GM18498 (cell line): ENCODE results near the gene SLC27A3.

Source experiments
- ATAC-seq: cut with Tn5 transposase; IDR thresholded peaks from one replicate; pipeline ENCODE4 v1.9.1; 2021; ENCODE audit warnings: mild to moderate bottlenecking, moderate library complexity; ENCODE audit not compliant: unreplicated experiment

The SLC27A3 gene, protein sequence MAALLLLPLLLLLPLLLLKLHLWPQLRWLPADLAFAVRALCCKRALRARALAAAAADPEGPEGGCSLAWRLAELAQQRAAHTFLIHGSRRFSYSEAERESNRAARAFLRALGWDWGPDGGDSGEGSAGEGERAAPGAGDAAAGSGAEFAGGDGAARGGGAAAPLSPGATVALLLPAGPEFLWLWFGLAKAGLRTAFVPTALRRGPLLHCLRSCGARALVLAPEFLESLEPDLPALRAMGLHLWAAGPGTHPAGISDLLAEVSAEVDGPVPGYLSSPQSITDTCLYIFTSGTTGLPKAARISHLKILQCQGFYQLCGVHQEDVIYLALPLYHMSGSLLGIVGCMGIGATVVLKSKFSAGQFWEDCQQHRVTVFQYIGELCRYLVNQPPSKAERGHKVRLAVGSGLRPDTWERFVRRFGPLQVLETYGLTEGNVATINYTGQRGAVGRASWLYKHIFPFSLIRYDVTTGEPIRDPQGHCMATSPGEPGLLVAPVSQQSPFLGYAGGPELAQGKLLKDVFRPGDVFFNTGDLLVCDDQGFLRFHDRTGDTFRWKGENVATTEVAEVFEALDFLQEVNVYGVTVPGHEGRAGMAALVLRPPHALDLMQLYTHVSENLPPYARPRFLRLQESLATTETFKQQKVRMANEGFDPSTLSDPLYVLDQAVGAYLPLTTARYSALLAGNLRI

DNA sequence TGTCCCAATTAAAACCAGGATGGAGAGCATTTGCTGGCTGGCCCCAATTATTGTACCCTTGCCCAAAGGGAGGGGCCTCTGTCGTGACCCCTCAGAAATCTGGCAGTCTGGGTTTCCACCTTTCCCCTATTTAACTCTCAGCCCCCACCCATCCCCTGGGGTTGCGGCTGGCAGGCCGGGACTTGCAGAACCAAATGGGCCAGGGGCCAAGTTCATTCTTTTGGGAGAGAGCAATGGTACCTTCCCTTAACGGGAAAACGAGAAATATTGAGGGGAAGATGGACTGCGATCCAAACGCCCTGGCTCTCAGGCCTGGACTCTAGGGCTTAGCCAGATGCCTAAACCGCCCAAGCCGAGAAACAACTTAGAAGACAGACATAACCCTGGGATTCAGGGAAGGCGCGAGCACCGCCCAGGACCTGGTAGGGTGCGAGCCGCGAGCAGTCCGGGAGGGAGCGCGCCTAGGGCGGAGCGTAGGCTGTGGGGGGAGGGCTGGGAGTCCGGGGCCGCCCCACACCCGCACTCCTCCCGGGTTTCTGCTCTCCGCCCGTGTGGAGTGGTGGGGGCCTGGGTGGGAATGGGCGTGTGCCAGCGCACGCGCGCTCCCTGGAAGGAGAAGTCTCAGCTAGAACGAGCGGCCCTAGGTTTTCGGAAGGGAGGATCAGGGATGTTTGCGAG is at the start of gene SLC27A3:
TSS of gene SLC27A3 (plus strand) at position 628 of the 678 bp plus-strand sequence. CDS start 91 bp downstream, outside the sequence.
- ATAC-seq, result peak; percentile 26

DNA sequence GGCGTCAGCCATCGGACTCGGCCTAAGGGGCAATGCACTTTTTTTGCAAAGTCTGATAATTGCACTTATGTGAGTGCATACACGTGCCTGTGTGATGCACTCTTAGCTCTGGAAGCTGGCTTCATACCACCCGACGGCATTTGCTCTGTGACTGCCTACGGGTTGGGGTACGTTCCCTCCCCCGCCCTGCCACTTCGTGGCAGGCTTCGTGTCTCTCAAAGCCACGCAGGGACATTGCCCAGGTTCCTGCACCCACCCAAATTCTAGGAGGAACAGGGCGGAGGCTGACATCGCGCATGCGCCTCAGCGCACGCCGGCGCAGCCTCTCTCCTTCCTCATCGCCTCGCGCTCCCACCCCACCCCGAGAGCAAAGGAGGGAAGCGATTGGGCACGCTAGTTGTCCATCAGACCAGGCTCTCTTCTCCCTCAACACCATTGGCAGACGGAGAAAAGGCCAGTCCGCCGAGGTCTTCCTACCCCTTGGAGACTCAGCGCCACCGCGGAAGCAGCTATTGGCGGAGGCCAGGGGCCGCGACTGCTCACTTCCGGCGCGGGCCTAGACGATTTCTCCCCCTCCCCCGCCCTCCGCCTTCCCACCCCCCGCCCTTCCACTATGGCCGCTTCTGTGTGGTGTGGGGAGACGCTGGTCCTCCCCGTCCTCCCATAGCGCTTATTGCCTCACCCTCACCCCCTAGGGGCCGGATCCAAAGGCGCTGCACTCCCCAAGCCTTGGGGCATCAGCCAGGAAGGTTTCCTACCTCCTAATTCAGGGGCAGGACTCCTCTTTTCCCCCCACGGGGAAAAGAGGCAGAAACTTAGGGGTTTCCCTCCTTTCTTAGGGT is 47.5 kb upstream of the SLC27A3 start, which contains the start of gene INTS3:
TSS of gene INTS3 (plus strand) at position 588 of the 842 bp plus-strand sequence. CDS start 585 bp downstream, outside the sequence.
- ATAC-seq, result peak; percentile 97

DNA sequence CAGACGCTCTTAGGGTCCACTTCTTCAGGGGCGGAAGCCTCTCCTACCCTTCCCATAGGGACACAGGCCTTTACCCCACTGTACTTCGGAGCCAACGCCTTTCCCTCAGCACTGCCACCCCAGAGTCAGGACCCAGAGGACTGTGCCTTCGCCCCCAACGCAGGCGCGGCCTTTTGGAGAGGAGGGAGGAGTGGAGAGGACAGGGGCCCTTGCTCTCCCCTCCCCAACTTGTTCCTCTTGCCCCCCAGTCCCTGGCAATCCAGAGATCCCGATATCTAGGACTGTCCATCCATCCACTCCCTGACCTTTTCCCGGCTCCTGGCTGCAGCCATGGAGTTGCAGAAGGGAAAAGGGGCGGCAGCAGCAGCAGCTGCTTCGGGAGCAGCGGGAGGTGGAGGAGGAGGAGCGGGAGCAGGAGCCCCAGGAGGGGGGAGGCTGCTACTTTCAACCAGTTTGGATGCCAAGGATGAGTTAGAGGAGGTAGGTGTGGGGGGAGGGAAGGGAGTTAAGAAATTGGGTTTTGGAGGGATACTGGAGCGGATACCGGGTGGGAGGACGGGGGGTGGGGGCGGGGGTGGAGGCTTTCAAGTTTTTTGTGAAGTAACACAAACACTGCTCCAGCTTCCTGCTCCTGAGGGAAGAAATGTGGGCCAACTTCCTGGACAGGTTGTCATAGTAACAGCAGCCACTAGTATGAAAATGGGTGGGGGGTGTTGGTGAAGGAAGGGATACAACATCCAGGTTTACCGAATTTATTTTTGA is 46.7 kb upstream of the SLC27A3 start:
- no peak for ATAC-seq

DNA sequence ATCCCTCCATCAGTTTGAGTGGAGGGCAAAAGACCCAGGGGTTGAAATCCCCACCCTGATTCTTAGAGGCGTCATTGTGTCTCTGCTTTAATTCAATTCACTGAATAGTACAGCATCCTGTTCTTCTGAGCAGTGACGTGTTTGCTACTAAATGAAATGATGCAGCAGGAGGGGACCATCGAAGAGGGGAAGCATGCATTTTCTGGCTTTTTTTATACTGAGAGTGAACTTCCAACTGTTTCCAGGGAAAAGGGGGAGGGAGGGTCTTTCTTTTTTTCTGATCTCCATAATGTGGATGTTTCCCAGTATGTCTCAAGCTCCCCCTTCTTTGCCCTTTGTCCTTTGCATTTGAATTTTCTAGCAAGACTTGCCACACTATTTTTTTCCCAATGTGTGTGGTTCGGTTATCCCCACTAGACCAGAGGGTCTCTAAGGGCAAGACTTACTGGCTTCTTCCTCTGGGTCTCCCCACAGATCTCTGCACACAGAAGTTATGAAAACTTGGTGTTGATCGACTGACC is 44.7 kb upstream of the SLC27A3 start:
- no peak for ATAC-seq

DNA sequence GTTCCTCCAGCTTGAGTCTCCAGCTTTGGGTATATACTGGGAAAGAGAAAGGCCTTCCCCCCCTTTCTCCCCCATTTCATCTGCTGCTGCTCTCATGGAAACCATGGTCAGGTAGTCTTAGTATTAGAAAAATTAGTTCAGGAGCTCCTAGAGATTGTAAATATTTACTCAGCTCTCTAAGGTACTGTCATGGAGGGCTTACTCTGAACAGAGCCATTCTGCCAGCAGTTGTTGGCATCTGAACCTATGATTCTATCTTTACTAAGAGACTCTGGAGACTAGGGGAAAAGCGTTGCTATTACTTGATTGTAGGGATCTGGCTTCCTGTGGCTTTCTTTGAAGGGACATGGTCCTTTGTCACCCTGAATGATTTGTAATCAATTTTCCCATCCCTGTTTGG is 41.2 kb upstream of the SLC27A3 start:
- no peak for ATAC-seq

DNA sequence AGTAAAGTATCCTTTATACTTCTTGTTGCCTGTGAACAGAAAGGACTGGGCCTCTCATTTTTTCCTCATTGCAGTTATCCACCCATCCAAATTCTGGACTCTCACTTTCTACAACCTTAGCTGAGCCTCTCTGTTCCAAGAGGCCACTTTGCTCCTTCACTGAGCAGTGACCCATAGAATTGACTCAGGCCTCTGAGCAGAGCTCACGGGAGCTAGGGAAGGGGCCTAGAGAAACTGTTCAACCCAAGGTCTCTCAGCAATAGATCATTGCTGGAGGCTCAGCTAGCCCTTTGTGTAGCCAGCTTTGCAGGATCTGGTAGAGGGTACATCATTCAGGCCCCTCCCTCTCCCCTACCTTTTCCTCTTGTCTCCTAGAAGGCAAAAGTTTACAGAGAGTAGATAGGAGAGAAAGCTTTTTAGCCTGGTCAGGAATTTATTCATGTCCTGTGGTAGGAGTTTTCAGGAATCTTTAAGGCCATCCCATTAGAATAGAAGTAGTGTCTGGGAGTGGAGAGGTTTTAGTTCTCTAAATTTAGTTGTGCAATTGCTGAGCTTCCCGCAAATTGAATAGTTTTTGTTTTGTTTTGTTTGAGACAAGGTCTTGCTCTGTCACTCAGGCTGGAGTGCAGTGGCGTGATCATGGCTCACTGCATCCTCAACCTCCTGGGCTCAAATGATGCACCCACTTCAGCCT is 40.7 kb upstream of the SLC27A3 start:
- no peak for ATAC-seq

DNA sequence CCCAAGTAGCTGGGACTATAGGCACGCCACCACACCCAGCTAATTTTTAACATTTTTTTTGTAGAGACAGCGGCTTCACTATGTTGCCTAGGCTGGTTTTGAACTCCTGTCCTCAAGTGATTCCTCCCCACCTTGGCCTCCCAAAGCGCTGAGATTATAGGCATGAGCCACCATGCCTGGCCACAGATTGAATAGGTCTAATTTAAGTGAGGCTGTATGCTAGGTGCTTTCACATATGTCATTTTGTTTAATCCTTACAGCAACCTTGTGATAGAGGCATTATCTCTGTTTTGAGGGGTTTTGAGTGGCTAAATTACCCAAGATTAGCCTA is 40.2 kb upstream of the SLC27A3 start:
- ATAC-seq, result no peak

DNA sequence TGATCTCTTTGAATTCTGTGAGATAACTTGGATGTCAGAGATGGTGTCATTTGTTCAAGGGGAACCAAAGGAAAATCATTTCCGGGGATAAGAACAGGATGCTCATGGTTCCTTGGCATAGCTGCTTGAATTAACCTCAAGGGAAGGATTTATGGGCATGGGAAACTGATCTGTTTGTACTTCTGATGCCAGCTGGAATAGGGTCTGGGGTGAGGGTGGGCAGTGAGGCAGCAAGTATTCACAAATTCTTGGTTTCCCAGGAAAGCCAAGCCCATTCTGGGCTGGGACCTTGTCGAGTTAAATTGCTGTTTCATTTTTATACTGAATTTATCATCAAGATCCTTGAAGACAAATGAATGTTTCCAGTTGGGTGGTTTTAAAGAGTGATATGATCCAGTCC is 33.2 kb upstream of the SLC27A3 start:
- ATAC-seq, result no peak

DNA sequence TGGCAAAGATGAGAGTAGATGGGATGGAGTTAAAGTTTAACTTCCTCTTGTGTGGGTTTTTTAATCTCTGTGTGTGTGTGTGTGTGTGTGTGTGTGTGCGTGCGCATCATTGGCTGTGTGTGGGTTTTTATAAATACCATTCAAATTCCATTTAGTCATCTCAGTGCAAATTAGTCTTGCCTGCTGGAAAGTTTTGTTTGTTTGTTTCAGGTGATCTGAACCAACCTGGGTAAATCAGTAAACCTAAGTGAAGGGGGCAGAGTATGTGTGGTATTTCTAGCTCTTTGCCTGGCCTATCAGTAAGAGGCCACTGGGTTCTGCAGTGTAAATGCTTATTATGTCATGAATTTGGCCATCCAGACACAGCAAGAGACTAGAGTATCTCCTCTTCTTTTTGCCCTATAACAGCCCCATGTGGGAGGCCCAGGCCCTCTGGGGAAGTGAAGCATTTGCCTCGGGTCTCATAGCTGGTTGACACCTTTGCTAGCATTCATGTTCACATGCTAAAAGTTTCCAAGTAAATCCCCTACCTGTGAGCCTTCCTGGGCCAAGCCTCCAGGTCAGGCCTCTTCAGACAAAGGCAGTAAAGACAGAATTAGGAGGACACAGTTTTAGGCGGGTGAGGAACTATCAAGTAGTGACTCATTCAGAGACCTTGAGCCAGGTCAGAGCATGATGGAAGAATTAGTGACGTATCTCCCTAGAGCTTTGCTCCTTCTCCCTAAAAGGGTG is 32.6 kb upstream of the SLC27A3 start:
- ATAC-seq, result peak; percentile 64

DNA sequence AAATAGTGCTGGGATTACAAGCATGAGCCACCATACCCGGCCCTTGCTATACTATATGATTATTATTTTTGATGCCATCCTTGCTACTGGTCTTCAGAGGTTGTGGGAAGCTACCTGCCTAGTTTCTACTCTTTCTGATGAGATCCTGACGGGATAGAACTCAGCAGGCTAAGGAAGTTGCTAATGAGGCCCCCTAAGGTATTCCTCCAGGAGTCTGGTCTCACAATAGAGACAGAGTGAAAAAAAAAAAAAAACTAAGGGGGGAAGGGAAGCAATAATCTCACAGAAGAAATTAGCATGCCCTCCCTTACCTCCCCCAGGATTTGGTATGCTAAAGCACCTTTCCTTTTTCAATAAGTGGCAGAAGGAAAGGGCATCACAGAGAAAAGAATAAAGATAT is 29.8 kb upstream of the SLC27A3 start:
- ATAC-seq, result no peak

DNA sequence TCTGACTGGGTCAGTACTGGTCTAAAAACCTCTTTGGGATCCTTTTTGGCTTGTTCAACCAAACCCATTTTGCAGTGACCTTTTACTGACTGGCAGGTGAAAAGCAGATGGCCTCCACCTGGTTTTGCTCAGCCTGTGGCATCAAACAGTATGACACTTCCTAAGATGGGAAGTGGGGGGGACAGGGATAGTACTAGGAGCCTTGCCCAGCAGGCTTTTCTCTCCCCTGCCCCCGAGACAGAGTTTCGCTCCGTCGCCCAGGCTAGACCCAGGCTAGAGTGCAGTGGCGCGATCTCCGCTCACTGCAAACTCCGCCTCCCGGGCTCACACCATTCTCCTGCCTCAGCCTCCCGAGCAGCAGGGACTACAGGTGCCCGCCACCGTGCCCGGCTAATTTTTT is 29.0 kb upstream of the SLC27A3 start:
- ATAC-seq, result no peak

DNA sequence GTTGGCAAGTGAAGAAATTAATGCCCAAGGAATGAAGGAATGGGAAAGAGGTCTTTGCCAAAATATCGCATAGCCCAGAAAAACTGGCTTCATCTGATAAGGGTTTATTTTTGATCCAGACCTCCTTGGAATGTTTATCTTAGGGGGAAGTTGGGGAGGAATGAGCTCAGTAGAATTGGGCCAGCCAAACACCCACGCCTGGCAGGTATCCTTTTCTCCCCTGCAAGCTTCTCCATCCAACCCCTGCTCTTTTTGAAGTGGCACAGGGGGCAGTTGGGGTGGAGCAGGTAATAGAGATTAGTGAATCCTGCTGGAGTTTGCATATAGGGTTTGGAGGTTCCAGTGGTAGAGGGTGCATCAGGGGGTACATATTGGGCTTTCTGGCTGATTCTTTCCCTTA is 26.3 kb upstream of the SLC27A3 start:
- no peak for ATAC-seq

DNA sequence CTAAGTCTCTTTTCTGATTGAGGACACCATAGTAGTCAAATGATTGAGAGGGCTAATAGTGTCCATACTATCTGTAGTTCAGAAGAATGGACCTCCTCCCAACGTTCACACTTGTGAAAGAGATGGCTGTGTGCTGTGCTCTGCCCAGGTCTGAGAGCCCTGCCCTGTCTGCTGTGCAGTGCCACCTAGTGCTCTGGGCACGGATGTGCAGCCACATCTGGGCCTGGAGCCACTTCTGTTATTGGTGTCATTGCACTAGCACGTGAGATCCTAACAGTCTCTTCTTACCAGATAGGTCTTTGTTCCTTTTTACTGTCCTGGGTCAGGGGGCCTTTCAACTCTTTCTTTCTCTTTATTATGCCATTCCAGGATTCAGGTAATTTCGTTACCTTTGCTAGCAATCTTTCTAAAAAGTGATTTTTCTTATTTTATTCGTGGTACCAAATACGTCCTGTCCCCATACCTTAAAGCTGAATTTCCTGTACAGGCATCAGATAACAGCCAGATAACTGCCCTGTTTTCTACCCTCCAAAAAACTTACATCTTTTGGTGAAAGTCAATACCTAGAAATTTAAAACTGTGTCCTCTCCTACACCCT is 25.7 kb upstream of the SLC27A3 start:
- peak; percentile 89 for ATAC-seq

DNA sequence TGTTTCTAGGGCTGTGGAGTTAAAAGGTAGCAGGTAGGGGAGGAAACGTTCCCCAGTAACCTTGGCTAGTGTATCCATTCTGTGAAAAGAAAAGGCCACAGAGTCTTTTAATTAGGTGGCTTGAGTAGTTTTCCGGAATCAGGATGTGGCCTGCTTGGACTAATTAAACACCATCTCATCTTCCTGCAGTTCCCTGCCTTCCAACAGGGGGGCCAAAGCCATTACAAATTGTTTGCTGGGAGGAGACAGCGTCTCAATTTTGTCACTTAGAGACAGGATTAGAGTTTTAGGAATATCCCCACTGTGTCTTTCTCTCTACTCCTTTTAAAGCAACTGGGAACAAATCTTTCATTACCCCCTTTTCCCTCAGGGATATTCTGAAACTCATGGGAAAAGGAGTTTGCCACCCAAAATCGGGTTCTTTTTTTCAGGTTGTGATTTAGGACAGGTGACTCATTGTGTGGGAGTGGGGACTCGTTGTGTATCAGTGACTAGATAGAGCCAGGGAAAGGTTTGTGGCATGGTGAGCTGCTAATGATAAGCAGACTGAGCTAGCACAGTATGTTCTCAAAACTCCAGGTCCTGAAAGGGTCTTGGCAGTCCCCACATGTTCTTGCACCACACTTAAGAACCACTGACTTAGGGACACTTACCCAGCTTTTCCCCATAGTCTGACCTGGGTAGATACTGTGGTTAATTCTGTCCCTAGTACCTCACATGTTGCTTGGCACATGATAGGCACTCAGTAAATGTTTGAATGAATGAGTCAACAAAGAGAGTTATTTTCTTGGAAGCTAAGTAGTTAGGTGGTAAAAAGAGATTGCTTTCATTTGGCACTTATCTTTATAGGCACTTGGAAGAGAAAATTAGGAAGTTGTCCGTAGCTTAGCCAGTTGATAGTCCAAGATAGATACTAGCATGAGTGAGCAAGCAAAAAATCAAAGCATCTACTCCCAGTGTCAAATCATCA is 24.9 kb upstream of the SLC27A3 start:
- ATAC-seq, result no peak

DNA sequence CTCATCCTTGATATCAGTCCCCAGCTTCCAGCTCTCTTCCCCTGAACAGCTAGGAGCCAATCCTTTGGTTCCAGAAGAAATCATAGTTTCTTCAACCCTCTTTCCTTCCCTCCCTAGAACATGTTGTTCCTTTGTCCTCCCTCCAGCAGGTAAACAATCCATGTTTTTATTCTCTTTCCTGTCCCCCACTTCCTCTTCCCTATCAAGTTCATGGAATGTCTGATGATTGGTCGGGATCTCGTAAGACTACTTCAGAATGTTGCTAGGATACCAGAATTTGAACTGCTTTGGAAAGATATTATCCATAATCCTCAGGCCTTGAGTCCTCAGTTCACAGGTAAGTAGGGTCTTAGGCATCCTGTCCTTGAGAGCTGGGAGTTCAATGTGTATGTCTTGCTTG is 23.1 kb upstream of the SLC27A3 start:
- ATAC-seq, result no peak

DNA sequence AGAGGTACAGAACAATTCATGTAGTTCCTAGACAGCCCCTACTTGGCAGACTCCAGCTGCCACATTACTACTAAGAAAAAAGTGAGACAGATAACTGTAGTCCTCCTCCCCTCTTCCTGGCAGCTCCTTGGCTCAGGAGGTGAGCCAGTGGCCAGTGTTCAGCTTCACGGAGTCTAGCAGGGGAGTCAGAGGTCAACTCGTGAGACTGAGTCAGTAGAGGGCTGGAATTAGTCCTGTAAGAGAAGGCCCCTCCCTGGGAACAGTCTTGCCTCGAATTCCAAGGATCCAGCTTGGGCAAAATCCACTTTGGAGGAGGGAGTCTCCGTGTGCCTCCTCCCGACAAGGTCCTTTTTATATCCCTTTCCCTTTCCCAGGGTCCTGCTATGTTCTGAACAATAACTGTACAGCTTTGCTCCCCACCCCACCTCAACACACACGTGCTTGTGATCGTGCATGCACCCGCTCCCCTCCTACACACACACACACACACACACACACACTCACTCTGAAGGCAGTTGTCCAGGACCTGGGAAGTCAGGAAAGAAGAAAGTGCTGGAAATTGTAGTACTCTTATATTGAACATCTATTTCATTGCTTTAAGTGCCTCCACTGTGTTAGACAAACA is 22.5 kb upstream of the SLC27A3 start:
- ATAC-seq, result no peak

DNA sequence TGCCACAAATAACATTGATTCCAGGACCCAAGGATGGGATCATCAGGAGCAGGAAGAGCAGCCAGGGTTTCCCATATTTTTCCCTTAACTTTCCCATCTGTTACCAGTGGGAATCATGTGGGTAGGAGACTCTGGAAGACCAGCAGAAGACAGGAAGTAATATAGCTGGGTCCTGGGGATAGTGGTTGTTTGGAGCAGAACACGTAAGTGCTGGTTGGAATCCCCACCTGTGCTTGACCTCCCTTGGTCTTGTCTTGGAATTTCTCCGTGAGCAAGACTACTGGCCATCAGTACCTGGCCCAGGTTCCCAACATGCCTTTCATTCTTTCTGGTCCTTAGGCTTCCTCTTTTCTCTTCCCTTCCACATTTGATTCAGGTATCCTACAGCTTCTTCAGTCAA is 20.9 kb upstream of the SLC27A3 start:
- no peak for ATAC-seq
